Progenitor cell of endocrine pancreas (in vitro differentiated cells): ENCODE data around the gene LIPC. TPM values are rescaled to one million over a fixed set of nuclear protein-coding genes. Genes with fewer than 3 reads are reported as not detected.

Experiments used
- DNase-seq: peaks from one replicate; pipeline ENCODE4 v3.0.0; 2021; ENCODE audit warnings: low spot score; ENCODE audit not compliant: unreplicated experiment
- H3K27ac Mint-ChIP-seq: 2 replicates; pipeline ENCODE4 v1.8.0; 2021; ENCODE audit warnings: mild to moderate bottlenecking, moderate library complexity, mixed read lengths
- H3K27me3 Mint-ChIP-seq: 2 replicates; pipeline ENCODE4 v1.8.0; 2021; ENCODE audit warnings: mixed read lengths
- H3K36me3 Mint-ChIP-seq: 2 replicates; pipeline ENCODE4 v1.8.0; 2022; ENCODE audit warnings: mixed read lengths; ENCODE audit not compliant: insufficient read depth
- H3K4me1 Mint-ChIP-seq: 2 replicates; pipeline ENCODE4 v1.8.0; 2021; ENCODE audit warnings: low read depth, mixed read lengths
- H3K4me3 Mint-ChIP-seq: 2 replicates; pipeline ENCODE4 v1.8.0; 2021; ENCODE audit warnings: low read depth, mild to moderate bottlenecking, moderate library complexity, mixed read lengths
- H3K9me3 Mint-ChIP-seq: 2 replicates; pipeline ENCODE4 v1.8.0; 2021; ENCODE audit warnings: low read depth, mixed read lengths
- CTCF ChIP-seq: fragments of 200-600 bp; sonication (generic); IDR thresholded peaks from one replicate; pipeline ENCODE4 v1.5.0; 2021; ENCODE audit warnings: antibody characterized with exemption, mild to moderate bottlenecking; ENCODE audit not compliant: unreplicated experiment
- total RNA-seq: library from RNA; stranded (reverse); gene quantifications from 2 replicates; pipeline ENCODE4 v1.2.1, GENCODE V29; 2021

LIPC gene
- total RNA-seq, 1 donor from 2014 or later, result 5.9 TPM

GRCh38 chr15:58520936-58521292 is 89.1 kb downstream of the LIPC start:
- H3K27me3 Mint-ChIP-seq, result peaks cover 19% of the 10 kb centered on the region
- DNase-seq, result no peak
- TF ChIP-seq CTCF, result no peak
- H3K27ac Mint-ChIP-seq, result no peak overlapping the region
- peaks cover 16% of the 10 kb centered on the region for H3K4me1 Mint-ChIP-seq
- no peak overlapping the region for H3K4me3 Mint-ChIP-seq
- no peaks in the 10 kb centered on the region for H3K36me3 Mint-ChIP-seq
- H3K9me3 Mint-ChIP-seq, result no peaks in the 10 kb centered on the region

DNA sequence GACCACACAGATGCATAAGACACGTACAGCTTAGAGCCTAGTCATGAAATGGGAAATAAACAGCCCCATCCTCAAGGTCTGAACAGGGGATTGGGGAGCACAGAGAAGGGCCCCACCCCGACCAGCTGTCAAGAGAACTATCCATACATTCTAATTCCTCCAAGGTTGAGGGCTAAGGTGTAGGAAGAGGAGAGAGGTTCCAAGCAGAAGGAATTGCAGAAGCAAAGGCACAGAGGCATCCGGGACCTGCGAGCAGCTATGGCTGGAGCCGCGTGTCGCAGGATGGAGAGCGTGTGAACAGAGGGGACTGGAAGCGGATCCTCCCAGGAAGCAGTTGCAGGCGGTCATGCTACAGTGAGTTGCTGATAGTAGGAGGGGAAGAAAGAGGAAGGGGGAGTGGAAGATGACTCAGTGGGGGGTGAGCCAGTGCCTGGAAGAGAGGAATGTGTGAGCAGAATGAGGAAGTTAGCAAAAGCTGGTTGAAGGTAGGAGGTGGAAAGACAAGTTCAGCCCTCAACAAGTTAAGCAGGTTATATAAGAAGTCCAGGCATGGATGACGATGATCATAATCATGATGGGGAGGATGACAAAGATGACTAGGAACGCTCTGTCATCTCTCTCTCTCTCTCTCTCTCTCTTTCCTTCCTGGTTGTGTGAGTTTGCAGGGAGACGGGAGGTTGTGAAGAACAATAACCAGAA is 89.7 kb downstream of the LIPC start:
- Mint-ChIP-seq H3K36me3 (no peaks in the 10 kb centered on the region), H3K9me3 (no peaks in the 10 kb centered on the region), H3K4me1 (peaks cover 16% of the 10 kb centered on the region), H3K27me3 (peaks cover 19% of the 10 kb centered on the region), H3K27ac (peak overlapping the region; percentile 76), H3K4me3 (no peak overlapping the region)
- DNase-seq, result no peak
- no peak for TF ChIP-seq CTCF

DNA sequence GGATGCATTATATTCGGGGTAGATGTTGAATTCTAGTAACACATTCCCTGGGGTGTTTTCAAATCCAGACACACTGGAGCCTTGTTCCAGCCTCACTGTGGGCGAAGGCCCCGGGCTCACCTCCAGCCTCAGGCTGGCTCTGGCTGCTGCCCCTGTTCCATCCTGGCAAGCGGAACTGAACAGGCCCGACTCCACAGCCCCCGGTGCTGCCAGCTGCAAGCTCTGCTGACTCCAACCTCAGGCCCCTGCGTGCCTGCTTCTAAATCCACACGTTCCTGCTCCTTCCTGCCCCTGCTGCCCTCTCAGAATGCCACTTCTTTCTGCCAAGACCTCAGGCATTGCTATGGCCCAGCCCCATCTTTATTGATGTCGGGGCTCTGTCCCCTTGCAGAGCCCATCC is 90.6 kb downstream of the LIPC start:
- no peak for DNase-seq
- Mint-ChIP-seq H3K27me3 (peaks cover 19% of the 10 kb centered on the region), H3K4me1 (peaks cover 18% of the 10 kb centered on the region), H3K36me3 (no peaks in the 10 kb centered on the region), H3K9me3 (no peaks in the 10 kb centered on the region), H3K4me3 (no peak overlapping the region), H3K27ac (peak overlapping the region; percentile 5)
- TF ChIP-seq CTCF, result no peak

- TF ChIP-seq CTCF, result no peak
Measured at GRCh38 chr15:58522865-58523264, 91.1 kb downstream of the LIPC start.

DNA sequence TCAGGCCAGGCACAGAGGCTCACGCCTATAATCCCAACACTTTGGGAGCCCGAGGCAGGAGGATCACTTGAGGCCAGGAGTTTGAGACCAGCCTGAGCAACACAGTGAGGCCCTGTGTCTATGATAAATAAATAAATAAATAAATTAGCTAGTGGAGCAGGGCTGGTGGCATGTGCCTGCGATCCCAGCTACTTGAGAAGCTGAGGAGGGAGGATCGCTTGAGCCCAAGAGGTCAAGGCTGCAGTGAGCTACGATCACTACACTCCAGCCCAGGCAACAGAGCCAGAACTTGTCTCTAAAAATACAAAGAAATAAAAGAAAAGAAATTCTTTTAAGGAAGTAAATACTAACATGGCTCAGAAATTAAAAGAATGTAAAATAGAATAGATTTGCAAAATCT is 91.8 kb downstream of the LIPC start:
- Mint-ChIP-seq H3K36me3 (no peaks in the 10 kb centered on the region), H3K4me3 (no peak overlapping the region), H3K27ac (no peak overlapping the region), H3K27me3 (peaks cover 19% of the 10 kb centered on the region), H3K9me3 (no peaks in the 10 kb centered on the region), H3K4me1 (peaks cover 25% of the 10 kb centered on the region)
- TF ChIP-seq CTCF, result no peak
- DNase-seq, result no peak

More at GRCh38 chr15:58522865-58523264, 91.1 kb downstream of the LIPC start:
- Mint-ChIP-seq H3K27ac (peak overlapping the region; percentile 5), H3K9me3 (no peaks in the 10 kb centered on the region), H3K36me3 (no peaks in the 10 kb centered on the region), H3K4me3 (no peak overlapping the region), H3K27me3 (peaks cover 19% of the 10 kb centered on the region), H3K4me1 (peaks cover 19% of the 10 kb centered on the region)
- no peak for DNase-seq
